Loucy (cell line): ENCODE results near the gene RBM23.

Source experiments
- H2AFZ ChIP-seq: fragments of 200-600 bp; sonication (generic); 2 replicates; pipeline ENCODE4 v1.6.0; 2016; ENCODE audit warnings: antibody characterized with exemption, mild to moderate bottlenecking, low read length, moderate library complexity
- H3F3A ChIP-seq: fragments of 200-600 bp; 2 replicates; pipeline ENCODE4 v1.6.0; 2016; ENCODE audit warnings: antibody characterized with exemption, low read depth, mild to moderate bottlenecking
- H3K27me3 ChIP-seq: fragments of 200-600 bp; sonication (generic); 2 replicates; pipeline ENCODE4 v1.6.1; 2014; ENCODE audit warnings: low read length, mild to moderate bottlenecking; ENCODE audit not compliant: insufficient read depth, poor library complexity, severe bottlenecking
- H3K36me3 ChIP-seq: fragments of 200-600 bp; sonication (generic); 2 replicates; pipeline ENCODE4 v1.6.1; 2016; ENCODE audit warnings: low read length; ENCODE audit not compliant: insufficient read depth
- H3K4me1 ChIP-seq: fragments of 200-600 bp; sonication (generic); 2 replicates; pipeline ENCODE4 v1.5.1; 2014; ENCODE audit warnings: low read length, mild to moderate bottlenecking; ENCODE audit not compliant: insufficient read depth, poor library complexity, severe bottlenecking
- H3K4me2 ChIP-seq: fragments of 200-600 bp; sonication (generic); 2 replicates; pipeline ENCODE4 v1.6.0; 2014; ENCODE audit warnings: antibody characterized with exemption, low read length, low read depth, mild to moderate bottlenecking; ENCODE audit not compliant: poor library complexity, severe bottlenecking
- H3K4me3 ChIP-seq: fragments of 200-600 bp; sonication (generic); 2 replicates; pipeline ENCODE4 v1.5.1; 2014; ENCODE audit warnings: low read length, mild to moderate bottlenecking, mixed read lengths; ENCODE audit not compliant: poor library complexity, severe bottlenecking
- H3K79me2 ChIP-seq: fragments of 200-600 bp; sonication (generic); 2 replicates; pipeline ENCODE4 v1.6.1; 2014; ENCODE audit warnings: low read length; ENCODE audit not compliant: insufficient read depth
- H3K9ac ChIP-seq: fragments of 200-600 bp; sonication (generic); 2 replicates; pipeline ENCODE4 v1.6.0; 2014; ENCODE audit warnings: mild to moderate bottlenecking, low read depth, low read length, moderate library complexity; ENCODE audit not compliant: poor library complexity, severe bottlenecking
- H3K9me2 ChIP-seq: fragments of 200-600 bp; sonication (generic); replicated peaks from 2 replicates; pipeline ENCODE4 v1.6.1; 2016; ENCODE audit warnings: low read depth, low read length, mixed read lengths
- H3K9me3 ChIP-seq: fragments of 200-600 bp; sonication (generic); 2 replicates; pipeline ENCODE4 v1.6.1; 2014; ENCODE audit warnings: mild to moderate bottlenecking, antibody characterized with exemption, low read length, low read depth; ENCODE audit not compliant: insufficient read depth
- H4K20me1 ChIP-seq: fragments of 200-600 bp; sonication (generic); 2 replicates; pipeline ENCODE4 v1.6.0; 2014; ENCODE audit warnings: antibody characterized with exemption, low read length, mild to moderate bottlenecking; ENCODE audit not compliant: insufficient read depth, poor library complexity, severe bottlenecking
- CTCF ChIP-seq: fragments of 200-600 bp; sonication (generic); conservative IDR thresholded peaks from 2 replicates; pipeline ENCODE4 v1.5.1; 2014; ENCODE audit warnings: mild to moderate bottlenecking, antibody characterized with exemption, low read length
- EZH2phosphoT487 ChIP-seq: fragments of 200-600 bp; IDR thresholded peaks from 2 replicates; pipeline ENCODE4 v1.6.1; 2018; ENCODE audit warnings: antibody characterized with exemption, mild to moderate bottlenecking, moderate library complexity, borderline replicate concordance

The RBM23 gene

DNA sequence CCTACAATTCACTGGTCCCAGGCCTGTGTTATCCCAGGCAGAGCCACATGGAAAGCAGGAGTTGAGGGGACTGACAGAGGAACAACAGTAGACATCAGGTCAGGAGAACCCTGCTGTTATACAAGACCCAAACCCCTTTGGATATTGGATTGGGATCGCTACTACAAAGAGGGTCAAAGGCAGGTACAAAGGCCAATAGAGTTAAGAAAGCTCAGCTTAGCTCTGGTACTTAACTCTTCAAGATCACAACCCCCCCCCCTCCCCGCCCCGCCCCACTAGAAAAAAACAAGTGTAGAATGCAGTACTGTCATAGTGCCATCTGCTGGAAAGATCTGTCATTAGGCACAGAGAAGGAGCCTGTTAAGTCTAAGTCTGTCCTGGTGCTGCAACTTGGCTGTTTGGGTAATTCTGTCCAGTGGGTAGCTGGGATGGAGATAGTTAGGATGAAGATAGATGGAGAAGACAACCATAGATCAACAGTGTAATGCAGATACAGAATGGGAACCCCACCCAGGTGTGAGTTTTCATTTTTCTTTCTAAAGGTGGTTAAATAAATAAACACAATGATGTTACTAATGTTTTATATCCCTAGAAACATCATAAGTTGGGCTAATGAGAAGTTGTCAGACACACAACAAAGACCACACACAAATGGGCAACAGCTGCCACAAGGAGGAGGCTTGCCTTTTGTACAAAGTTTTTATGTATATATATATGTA lies 18.7 kb downstream of the RBM23 start:
- no peaks in the 10 kb centered on the region for H3K9me3 ChIP-seq
- no peaks in the 10 kb centered on the region for H4K20me1 ChIP-seq
- H2AFZ ChIP-seq, result no peak overlapping the region
- H3K79me2 ChIP-seq, result no peaks in the 10 kb centered on the region
- H3K4me2 ChIP-seq, result no peak overlapping the region
- no peaks in the 10 kb centered on the region for H3K9me2 ChIP-seq
- H3K4me1 ChIP-seq, result no peaks in the 10 kb centered on the region
- TF ChIP-seq CTCF, result peak; percentile 67
- no peak for TF ChIP-seq EZH2phosphoT487
- H3K36me3 ChIP-seq, result peaks cover 42% of the 10 kb centered on the region; the same call in 1 of the 2 replicates
- no peak overlapping the region for H3K9ac ChIP-seq
- no peaks in the 10 kb centered on the region for H3F3A ChIP-seq
- no peaks in the 10 kb centered on the region for H3K27me3 ChIP-seq
- no peak overlapping the region for H3K4me3 ChIP-seq

DNA sequence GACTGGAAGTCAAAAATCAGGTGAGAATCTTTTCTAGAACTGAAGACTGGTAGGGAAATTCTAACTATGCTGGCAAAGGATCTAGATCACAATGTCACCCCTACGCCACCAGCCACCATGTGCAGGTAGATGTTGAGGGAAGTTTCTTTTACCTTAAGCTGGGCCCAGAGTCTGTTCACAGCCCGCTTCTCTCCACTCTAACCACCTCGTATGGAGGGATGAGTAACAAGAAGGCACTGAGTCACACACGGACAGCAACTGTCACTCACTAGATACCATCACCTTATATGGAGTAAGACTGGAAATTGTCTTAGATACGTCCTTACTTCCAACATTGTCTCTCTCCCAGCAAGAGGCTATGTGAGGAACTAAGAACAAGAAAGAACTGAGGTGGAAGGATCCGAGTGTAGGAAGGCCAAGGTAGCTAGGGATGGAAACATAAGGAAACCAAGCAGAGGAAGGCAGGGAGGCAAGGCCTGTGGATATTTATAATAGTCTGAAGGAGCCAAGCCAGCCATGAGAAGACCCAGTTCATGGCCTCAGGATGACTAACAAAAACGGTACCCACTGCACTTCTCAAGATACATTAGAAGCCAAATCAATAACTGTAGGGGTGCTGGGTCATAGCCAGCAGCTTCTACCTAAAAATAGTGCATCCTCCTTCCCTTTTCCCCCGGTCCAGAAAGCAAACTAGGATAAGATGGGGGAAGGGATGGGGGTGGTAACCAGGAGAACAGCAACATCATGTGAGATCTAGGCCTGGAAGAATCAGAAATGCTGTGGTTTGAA lies 20.5 kb downstream of the RBM23 start:
- TF ChIP-seq CTCF (no peak), EZH2phosphoT487 (no peak)
- Histone ChIP-seq H3K9ac (no peak overlapping the region), H3F3A (no peaks in the 10 kb centered on the region), H3K36me3 (peaks cover 25% of the 10 kb centered on the region; the same call in 1 of the 2 replicates), H3K9me3 (no peaks in the 10 kb centered on the region), H3K4me2 (no peak overlapping the region), H3K79me2 (no peaks in the 10 kb centered on the region), H2AFZ (no peak overlapping the region), H4K20me1 (no peaks in the 10 kb centered on the region), H3K9me2 (no peaks in the 10 kb centered on the region), H3K4me1 (no peaks in the 10 kb centered on the region), H3K4me3 (no peak overlapping the region), H3K27me3 (no peaks in the 10 kb centered on the region)

GRCh38 chr14:22897357-22897756 lies 21.6 kb downstream of the RBM23 start:
- Histone ChIP-seq H2AFZ (no peak overlapping the region), H3K4me3 (no peak overlapping the region), H3K9me3 (no peaks in the 10 kb centered on the region), H3K9ac (no peak overlapping the region), H4K20me1 (no peaks in the 10 kb centered on the region), H3K27me3 (no peaks in the 10 kb centered on the region), H3K79me2 (no peaks in the 10 kb centered on the region), H3K36me3 (peaks cover 17% of the 10 kb centered on the region; the same call in 1 of the 2 replicates), H3K4me2 (no peak overlapping the region), H3K9me2 (no peaks in the 10 kb centered on the region), H3K4me1 (no peaks in the 10 kb centered on the region), H3F3A (no peaks in the 10 kb centered on the region)
- TF ChIP-seq CTCF (no peak), EZH2phosphoT487 (no peak)
